PC-9 (cell line): ENCODE data around the gene MSI2. TPM values are rescaled to one million over a fixed set of nuclear protein-coding genes. Genes with fewer than 3 reads are reported as not detected.

ENCODE experiments used
- BruUV-seq: library from RNA; stranded (reverse); fragments of 400-500 nt; replicated peaks from 2 replicates; lab custom pipeline; 2021; lab: Mats Ljungman, UMichigan
- CTCF ChIA-PET: fragments of 300-600 bp; sonication (Branson Sonifier 250); formaldehyde crosslinking; loops from one replicate; lab custom pipeline; 2022; ENCODE audit warnings: antibody characterized with exemption; lab: Charles Lee
- POLR2A ChIA-PET: fragments of 300-600 bp; sonication (Branson Sonifier 250); formaldehyde crosslinking; loops from one replicate; lab custom pipeline; 2022; ENCODE audit warnings: antibody characterized with exemption; ENCODE audit not compliant: unreplicated experiment; lab: Charles Lee
- DNase-seq, 2 experiments: peaks; one replicate each; pipeline versions ENCODE4 v3.0.0 to v3.0.0-alpha.2; 2015 to 2022; ENCODE audit warnings: mixed read lengths in 1 of 2
- H2AFZ ChIP-seq: fragments of 200-600 bp; sonication (generic); 2 replicates; pipeline ENCODE4 v1.8.1; 2017; ENCODE audit warnings: antibody characterized with exemption
- H3F3A ChIP-seq: fragments of 200-600 bp; sonication (generic); 2 replicates; pipeline ENCODE4 v1.8.1; 2017; ENCODE audit warnings: antibody characterized with exemption, mild to moderate bottlenecking, low read depth; ENCODE audit not compliant: insufficient read depth
- H3K27ac ChIP-seq: fragments of 200-600 bp; sonication (generic); 2 replicates; pipeline ENCODE4 v1.6.1; 2016; ENCODE audit warnings: mixed run types
- H3K27me3 ChIP-seq: fragments of 200-600 bp; sonication (generic); 2 replicates; pipeline ENCODE4 v1.6.1; 2016; ENCODE audit warnings: low read depth, mixed run types; ENCODE audit not compliant: insufficient read depth
- H3K36me3 ChIP-seq: fragments of 200-600 bp; sonication (generic); 2 replicates; pipeline ENCODE4 v1.6.1; 2016; ENCODE audit warnings: low read depth, mixed run types
- H3K4me1 ChIP-seq: fragments of 200-600 bp; sonication (generic); replicated peaks from 2 replicates; pipeline ENCODE4 v1.6.1; 2016; ENCODE audit warnings: mixed run types; ENCODE audit not compliant: insufficient read depth
- H3K4me2 ChIP-seq: fragments of 200-600 bp; sonication (generic); 2 replicates; pipeline ENCODE4 v1.6.1; 2017; ENCODE audit warnings: mixed run types
- H3K4me3 ChIP-seq: fragments of 200-600 bp; sonication (generic); 2 replicates; pipeline ENCODE4 v1.6.1; 2016; ENCODE audit warnings: mixed run types
- H3K79me2 ChIP-seq: fragments of 200-600 bp; sonication (generic); 2 replicates; pipeline ENCODE4 v1.6.1; 2017; ENCODE audit warnings: low read depth, mixed run types
- H3K9me2 ChIP-seq: fragments of 200-600 bp; sonication (generic); 2 replicates; pipeline ENCODE4 v1.8.1; 2017; ENCODE audit warnings: mild to moderate bottlenecking; ENCODE audit not compliant: insufficient read depth
- H3K9me3 ChIP-seq: fragments of 200-600 bp; sonication (generic); 2 replicates; pipeline ENCODE4 v1.8.1; 2016; ENCODE audit warnings: low read depth; ENCODE audit not compliant: insufficient read depth
- H4K20me1 ChIP-seq: fragments of 200-600 bp; sonication (generic); 2 replicates; pipeline ENCODE4 v1.8.1; 2017; ENCODE audit not compliant: insufficient read depth
- EZH2 ChIP-seq: fragments of 200-600 bp; sonication (generic); IDR thresholded peaks from 2 replicates; pipeline ENCODE4 v1.8.0; 2017; ENCODE audit warnings: antibody characterized with exemption, low read depth
- intact Hi-C: fragments of 100-400 bp; cut with micrococcal nuclease; formaldehyde crosslinking; loops from one replicate; pipeline ENCODE4 v1.10.0; 2022; ENCODE audit not compliant: unreplicated experiment
- total RNA-seq: library from RNA; stranded (reverse); gene quantifications from 2 replicates; pipeline ENCODE4 v1.2.3, GENCODE V29; 2021
- TF ChIP-seq, protein P1 (sequence below): fragments of 200-600 bp; sonication (generic); conservative IDR thresholded peaks from 2 replicates; pipeline ENCODE4 v1.6.1; 2017; ENCODE audit warnings: mixed run types, antibody characterized with exemption, mild to moderate bottlenecking, moderate library complexity

Gene MSI2
- total RNA-seq, 1 experiment from 2014 or later = 15.7 TPM

- ChIA-PET POLR2A (no interaction called here), CTCF (no interaction called here)
- TF ChIP-seq EZH2 = no peak
- TF ChIP-seq, protein P1, sequence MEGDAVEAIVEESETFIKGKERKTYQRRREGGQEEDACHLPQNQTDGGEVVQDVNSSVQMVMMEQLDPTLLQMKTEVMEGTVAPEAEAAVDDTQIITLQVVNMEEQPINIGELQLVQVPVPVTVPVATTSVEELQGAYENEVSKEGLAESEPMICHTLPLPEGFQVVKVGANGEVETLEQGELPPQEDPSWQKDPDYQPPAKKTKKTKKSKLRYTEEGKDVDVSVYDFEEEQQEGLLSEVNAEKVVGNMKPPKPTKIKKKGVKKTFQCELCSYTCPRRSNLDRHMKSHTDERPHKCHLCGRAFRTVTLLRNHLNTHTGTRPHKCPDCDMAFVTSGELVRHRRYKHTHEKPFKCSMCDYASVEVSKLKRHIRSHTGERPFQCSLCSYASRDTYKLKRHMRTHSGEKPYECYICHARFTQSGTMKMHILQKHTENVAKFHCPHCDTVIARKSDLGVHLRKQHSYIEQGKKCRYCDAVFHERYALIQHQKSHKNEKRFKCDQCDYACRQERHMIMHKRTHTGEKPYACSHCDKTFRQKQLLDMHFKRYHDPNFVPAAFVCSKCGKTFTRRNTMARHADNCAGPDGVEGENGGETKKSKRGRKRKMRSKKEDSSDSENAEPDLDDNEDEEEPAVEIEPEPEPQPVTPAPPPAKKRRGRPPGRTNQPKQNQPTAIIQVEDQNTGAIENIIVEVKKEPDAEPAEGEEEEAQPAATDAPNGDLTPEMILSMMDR = no peak
- H3K4me2 ChIP-seq = no peak overlapping the region
- no peaks in the 10 kb centered on the region for H3K4me1 ChIP-seq
- H3F3A ChIP-seq = no peaks in the 10 kb centered on the region
- no TSS peak for BruUV-seq
- no peak overlapping the region for H3K27ac ChIP-seq
- H3K9me3 ChIP-seq = no peaks in the 10 kb centered on the region
- no peaks in the 10 kb centered on the region for H4K20me1 ChIP-seq
- H3K79me2 ChIP-seq = no peaks in the 10 kb centered on the region
- no peak for DNase-seq
- H3K27me3 ChIP-seq = peaks cover 38% of the 10 kb centered on the region
- H2AFZ ChIP-seq = no peak overlapping the region
- no peak overlapping the region for H3K4me3 ChIP-seq
- H3K36me3 ChIP-seq = no peaks in the 10 kb centered on the region
- H3K9me2 ChIP-seq = no peaks in the 10 kb centered on the region
- intact Hi-C loops = no loop called here
Measured at GRCh38 chr17:57316361-57316760, 60.0 kb downstream of the MSI2 start.

DNA sequence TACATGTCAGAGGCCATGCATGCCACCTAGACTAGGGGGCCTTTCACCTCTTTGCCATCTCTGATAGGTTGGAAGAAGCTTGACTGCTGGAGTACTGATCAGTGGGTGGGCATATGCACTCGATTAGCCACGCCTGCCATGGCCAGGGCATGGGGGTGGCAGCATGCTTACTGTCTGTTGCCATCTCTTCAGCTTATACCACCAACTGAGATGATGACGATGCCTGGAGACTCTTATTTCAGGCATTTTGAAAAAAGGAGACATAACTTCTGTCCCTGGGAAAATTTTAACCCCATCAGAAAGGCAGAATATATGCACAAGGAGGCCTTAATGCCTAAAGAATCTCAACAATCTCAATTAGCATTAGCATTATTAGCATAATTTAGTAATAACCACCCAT lies 60.8 kb downstream of the MSI2 start:
- intact Hi-C loops = no loop called here
- Histone ChIP-seq H3K79me2 (no peaks in the 10 kb centered on the region), H2AFZ (no peak overlapping the region), H3K36me3 (no peaks in the 10 kb centered on the region), H3K4me2 (no peak overlapping the region), H3K4me3 (no peak overlapping the region), H3F3A (no peaks in the 10 kb centered on the region), H4K20me1 (no peaks in the 10 kb centered on the region), H3K4me1 (no peaks in the 10 kb centered on the region), H3K9me3 (no peaks in the 10 kb centered on the region), H3K27me3 (peaks cover 38% of the 10 kb centered on the region), H3K9me2 (no peaks in the 10 kb centered on the region), H3K27ac (no peak overlapping the region)
- BruUV-seq = no TSS peak
- CTCF ChIA-PET = no interaction called here
- no peak for DNase-seq
- TF ChIP-seq, protein P1 = no peak
- no peak for TF ChIP-seq EZH2
- POLR2A ChIA-PET = no interaction called here

GRCh38 chr17:57318913-57319312 lies 62.6 kb downstream of the MSI2 start:
- TF ChIP-seq EZH2 = no peak
- TF ChIP-seq, protein P1 = no peak
- ChIA-PET POLR2A (interaction anchor here (0.7 kb wide), 1 partner anchor 80 kb away, joined by 3 read pairs; no protein-coding TSS in a partner anchor), CTCF (no interaction called here)
- intact Hi-C loops = no loop called here
- Histone ChIP-seq H4K20me1 (no peaks in the 10 kb centered on the region; the same call in 1 of the 2 replicates), H2AFZ (no peak overlapping the region), H3K4me3 (no peak overlapping the region), H3K36me3 (no peaks in the 10 kb centered on the region), H3K4me2 (no peak overlapping the region), H3F3A (no peaks in the 10 kb centered on the region), H3K27me3 (peaks cover 39% of the 10 kb centered on the region), H3K79me2 (no peaks in the 10 kb centered on the region), H3K4me1 (no peaks in the 10 kb centered on the region), H3K27ac (no peak overlapping the region), H3K9me3 (no peaks in the 10 kb centered on the region), H3K9me2 (no peaks in the 10 kb centered on the region)
- no TSS peak for BruUV-seq
- DNase-seq = no peak
